ENCODE results near the gene TMEM95. TPM values are rescaled to one million over a fixed set of nuclear protein-coding genes. Genes with fewer than 3 reads are reported as not detected.
A peak's percentile ranks its signal among the peaks of the same experiment; 100 is the strongest.

TMEM95 gene
- total and polyA plus RNA-seq, 2 of the 8 experiments (the other 6 are each of a cell fraction or from before 2014, with no cell fraction given): not detected

DNA sequence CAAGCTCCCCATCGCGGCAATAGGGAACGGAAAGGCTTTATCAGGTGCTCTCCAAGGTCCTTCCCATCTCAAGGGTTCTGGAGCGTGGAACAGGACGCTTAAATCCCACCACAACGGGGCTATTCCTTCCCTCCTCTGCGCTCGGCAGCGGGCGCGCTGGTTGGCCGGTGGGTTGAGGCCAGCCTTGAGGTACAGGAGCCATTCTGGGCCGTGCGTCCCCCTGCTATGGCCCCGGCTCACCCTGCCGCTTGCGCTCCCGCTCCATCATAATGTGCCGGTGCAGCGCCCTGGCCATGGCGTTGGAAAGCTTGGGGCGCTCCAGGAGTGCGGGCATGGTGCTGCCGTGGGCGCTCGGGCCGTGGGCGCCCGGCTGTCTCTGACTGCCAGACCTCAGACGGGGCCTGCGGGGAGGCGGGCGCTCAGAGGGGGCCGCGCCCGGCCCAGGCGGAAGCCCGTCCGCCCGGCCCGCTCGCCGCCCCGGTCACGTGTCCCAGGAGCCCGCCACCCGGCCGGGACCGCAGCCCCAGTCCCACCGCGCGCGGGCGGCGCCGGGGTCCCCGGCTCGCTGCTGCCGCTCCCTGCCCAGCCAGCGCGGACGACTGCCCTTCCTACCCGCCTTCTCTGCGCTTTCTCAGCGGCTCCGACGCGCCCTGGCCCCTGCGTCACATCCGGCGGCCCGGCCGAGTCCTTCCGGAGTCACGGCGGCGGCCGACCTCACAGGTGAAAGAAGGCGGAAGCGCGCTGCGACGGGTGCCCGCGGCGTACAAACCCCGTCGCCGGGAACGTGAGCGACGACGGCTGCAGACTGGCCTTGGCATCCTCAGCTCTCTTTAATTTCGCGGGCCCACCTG, 40.0 kb upstream of the TMEM95 start, which contains the start of gene GPS2 (continued):
- TF ChIP-seq RBBP5 (IDR thresholded peaks at IDR 0.05; ENCODE audit: borderline replicate concordance, low read depth, low read length) (peak; percentile 70; the same call in 1 of the 2 replicates), SIX5 (IDR thresholded peaks at IDR 0.05; ENCODE audit: low read depth, low read length) (no peak), HDAC2 (IDR thresholded peaks at IDR 0.05; ENCODE audit: borderline replicate concordance in 1 of 2, low read depth in 2 of 2, low read length in 2 of 2) (no peak; a peak in 1 of 4 replicates), TCF12 (IDR thresholded peaks at IDR 0.05; ENCODE audit: low read depth, low read length) (no peak), RNF2 (IDR thresholded peaks at IDR 0.05; ENCODE audit: borderline replicate concordance, low read depth, low read length, missing control alignments, poor library complexity, severe bottlenecking) (no peak), KDM1A (IDR thresholded peaks at IDR 0.05; ENCODE audit: borderline replicate concordance, low read length) (no peak), POU5F1 (IDR thresholded peaks at IDR 0.05; ENCODE audit: low read depth, low read length) (no peak), KDM4A (IDR thresholded peaks at IDR 0.05; ENCODE audit: low read depth, low read length, severe bottlenecking) (no peak), CREB1 (IDR thresholded peaks at IDR 0.05) (peak; percentile 93)
- TF ChIP-seq, protein P1, sequence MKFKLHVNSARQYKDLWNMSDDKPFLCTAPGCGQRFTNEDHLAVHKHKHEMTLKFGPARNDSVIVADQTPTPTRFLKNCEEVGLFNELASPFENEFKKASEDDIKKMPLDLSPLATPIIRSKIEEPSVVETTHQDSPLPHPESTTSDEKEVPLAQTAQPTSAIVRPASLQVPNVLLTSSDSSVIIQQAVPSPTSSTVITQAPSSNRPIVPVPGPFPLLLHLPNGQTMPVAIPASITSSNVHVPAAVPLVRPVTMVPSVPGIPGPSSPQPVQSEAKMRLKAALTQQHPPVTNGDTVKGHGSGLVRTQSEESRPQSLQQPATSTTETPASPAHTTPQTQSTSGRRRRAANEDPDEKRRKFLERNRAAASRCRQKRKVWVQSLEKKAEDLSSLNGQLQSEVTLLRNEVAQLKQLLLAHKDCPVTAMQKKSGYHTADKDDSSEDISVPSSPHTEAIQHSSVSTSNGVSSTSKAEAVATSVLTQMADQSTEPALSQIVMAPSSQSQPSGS (IDR thresholded peaks at IDR 0.05; ENCODE audit: low read length): no peak

Data from H1 (cell line).